B cell (primary cell): Measurements from ENCODE around the gene LIPA.

Source experiments
- CTCF ChIP-seq: fragments of 200-600 bp; IDR thresholded peaks from one replicate; pipeline ENCODE4 v1.8.0; 2022; ENCODE audit warnings: antibody characterized with exemption, mild to moderate bottlenecking
- EZH2 ChIP-seq: IDR thresholded peaks from 2 replicates; pipeline ENCODE4 v1.6.1; 2012; ENCODE audit warnings: borderline replicate concordance, low read depth, mild to moderate bottlenecking, moderate library complexity, low read length; ENCODE audit not compliant: insufficient read depth, poor library complexity, severe bottlenecking

- TF ChIP-seq EZH2 (no peak), CTCF (no peak)
Measured at GRCh38 chr10:89226891-89227290, 24.7 kb downstream of the LIPA start.
